CD4-positive, alpha-beta T cell treated with Interferon gamma for 1 hour (primary cell): ENCODE results near the gene UBXN2A.

Experiments
- DNase-seq: peaks from one replicate; pipeline ENCODE4 v3.0.0-alpha.2; 2020

The UBXN2A gene

GRCh38 chr2:24046930-24047702, 106.9 kb downstream of the UBXN2A start, which contains the start of gene WDCP:
WDCP (minus strand) TSS chr2:24047391; CDS start chr2:24039494, 7,897 bp downstream.
- DNase-seq: peak; percentile 94

- DNase-seq: no peak
These were observed 107.4 kb downstream of the UBXN2A start for GRCh38 chr2:24047703-24048033.

GRCh38 chr2:24048769-24049484, 108.7 kb downstream of the UBXN2A start:
- no peak for DNase-seq

GRCh38 chr2:24049485-24050021, 109.3 kb downstream of the UBXN2A start, which contains the start of gene FKBP1B:
FKBP1B (plus strand) TSS chr2:24049741; CDS start chr2:24049850, 109 bp downstream.
- peak; percentile 46 for DNase-seq

- no peak for DNase-seq
These were observed 110.0 kb downstream of the UBXN2A start for GRCh38 chr2:24050041-24050979.

GRCh38 chr2:24051833-24052232, 111.6 kb downstream of the UBXN2A start:
- no peak for DNase-seq

GRCh38 chr2:24052951-24053350, 112.7 kb downstream of the UBXN2A start:
- no peak for DNase-seq
